Ectodermal cell (in vitro differentiated cells): Measurements from ENCODE around the gene TSG101.

Experiments
- H3K27ac ChIP-seq: 2 replicates; pipeline ENCODE4 v1.7.0; 2013; ENCODE audit warnings: mild to moderate bottlenecking, low read depth, low read length; ENCODE audit not compliant: insufficient read depth, poor library complexity, severe bottlenecking
- H3K27me3 ChIP-seq: 2 replicates; pipeline ENCODE4 v1.7.0; 2013; ENCODE audit warnings: mild to moderate bottlenecking, low read length; ENCODE audit not compliant: insufficient read depth, control insufficient read depth, poor library complexity, severe bottlenecking
- H3K36me3 ChIP-seq: one replicate; pipeline ENCODE4 v1.7.0; 2013; ENCODE audit warnings: low read length; ENCODE audit not compliant: control insufficient read depth, insufficient read depth
- H3K4me1 ChIP-seq: one replicate; pipeline ENCODE4 v1.7.0; 2013; ENCODE audit warnings: low read length; ENCODE audit not compliant: control insufficient read depth, insufficient read depth
- H3K4me3 ChIP-seq: 2 replicates; pipeline ENCODE4 v1.7.0; 2013; ENCODE audit warnings: low read depth, low read length, control low read depth; ENCODE audit not compliant: insufficient read depth
- H3K9me3 ChIP-seq: 2 replicates; pipeline ENCODE4 v1.7.0; 2013; ENCODE audit warnings: mild to moderate bottlenecking, low read length, moderate library complexity; ENCODE audit not compliant: control insufficient read depth
- WGBS, 2 experiments: methylation state at CpG; one replicate each; pipeline ENCODE4 v1.1.7; 2013; ENCODE audit warnings: missing lambda C conversion rate in 2 of 2; 5-methylcytosine and 5-hydroxymethylcytosine counted together

TSG101 gene

GRCh38 chr11:18495271-18495670 lies 31.5 kb downstream of the TSG101 start:
- H3K36me3 ChIP-seq: peaks cover 16% of the 10 kb centered on the region
- no peak overlapping the region for H3K27ac ChIP-seq
- H3K4me1 ChIP-seq: no peaks in the 10 kb centered on the region
- no peaks in the 10 kb centered on the region for H3K27me3 ChIP-seq
- H3K9me3 ChIP-seq: no peaks in the 10 kb centered on the region
- H3K4me3 ChIP-seq: no peak overlapping the region

- H3K4me1 ChIP-seq: no peaks in the 10 kb centered on the region
- H3K9me3 ChIP-seq: no peaks in the 10 kb centered on the region
- no peaks in the 10 kb centered on the region for H3K27me3 ChIP-seq
- WGBS, 2 experiments: 84 to 86% methylated on average over 3 to 4 of the region's 4 CpGs
- H3K36me3 ChIP-seq: peaks cover 19% of the 10 kb centered on the region
- no peak overlapping the region for H3K27ac ChIP-seq
- no peak overlapping the region for H3K4me3 ChIP-seq
These were observed 33.4 kb downstream of the TSG101 start for GRCh38 chr11:18493310-18493709.

- H3K4me1 ChIP-seq: no peaks in the 10 kb centered on the region
- H3K36me3 ChIP-seq: peaks cover 19% of the 10 kb centered on the region
- H3K27me3 ChIP-seq: no peaks in the 10 kb centered on the region
- H3K27ac ChIP-seq: no peak overlapping the region
- no peaks in the 10 kb centered on the region for H3K9me3 ChIP-seq
- no peak overlapping the region for H3K4me3 ChIP-seq
These were observed 33.9 kb downstream of the TSG101 start for GRCh38 chr11:18492888-18493287.

GRCh38 chr11:18491924-18492323 lies 34.8 kb downstream of the TSG101 start:
- Histone ChIP-seq H3K27ac (no peak overlapping the region), H3K27me3 (no peaks in the 10 kb centered on the region), H3K9me3 (no peaks in the 10 kb centered on the region), H3K36me3 (peaks cover 19% of the 10 kb centered on the region), H3K4me1 (no peaks in the 10 kb centered on the region), H3K4me3 (no peak overlapping the region)
- WGBS, 2 experiments: 95% methylated on average over 2 of the region's 2 CpGs; no CpG with 5 or more reads in 1 of the 2 experiments

- no peak overlapping the region for H3K27ac ChIP-seq
- WGBS, 2 experiments: 95 to 97% methylated on average over 15 of the region's 15 CpGs
- no peak overlapping the region for H3K4me3 ChIP-seq
- no peaks in the 10 kb centered on the region for H3K27me3 ChIP-seq
- H3K4me1 ChIP-seq: no peaks in the 10 kb centered on the region
- peaks cover 23% of the 10 kb centered on the region for H3K36me3 ChIP-seq
- H3K9me3 ChIP-seq: no peaks in the 10 kb centered on the region
These were observed 35.8 kb downstream of the TSG101 start for GRCh38 chr11:18490736-18491485.

GRCh38 chr11:18490319-18490718 lies 36.4 kb downstream of the TSG101 start:
- Histone ChIP-seq H3K27me3 (no peaks in the 10 kb centered on the region), H3K36me3 (peaks cover 23% of the 10 kb centered on the region), H3K4me1 (no peaks in the 10 kb centered on the region), H3K9me3 (no peaks in the 10 kb centered on the region), H3K4me3 (no peak overlapping the region), H3K27ac (no peak overlapping the region)
- 80 to 89% methylated on average over 1 of the region's 1 CpG for WGBS, 2 experiments

- Histone ChIP-seq H3K4me1 (no peaks in the 10 kb centered on the region), H3K9me3 (no peaks in the 10 kb centered on the region), H3K36me3 (peaks cover 30% of the 10 kb centered on the region), H3K4me3 (no peak overlapping the region), H3K27ac (no peak overlapping the region), H3K27me3 (no peaks in the 10 kb centered on the region)
- WGBS, 2 experiments: 93 to 95% methylated on average over 8 of the region's 8 CpGs
These were observed 40.7 kb downstream of the TSG101 start for GRCh38 chr11:18485913-18486528.

GRCh38 chr11:18479063-18479462 lies 47.7 kb downstream of the TSG101 start:
- Histone ChIP-seq H3K4me3 (no peak overlapping the region), H3K36me3 (peaks cover 42% of the 10 kb centered on the region), H3K27ac (no peak overlapping the region), H3K27me3 (no peaks in the 10 kb centered on the region), H3K9me3 (no peaks in the 10 kb centered on the region), H3K4me1 (no peaks in the 10 kb centered on the region)
- WGBS, 2 experiments: 99 to 100% methylated on average over 4 of the region's 4 CpGs

GRCh38 chr11:18472587-18472986 lies 54.2 kb downstream of the TSG101 start:
- no peak overlapping the region for H3K4me3 ChIP-seq
- no peaks in the 10 kb centered on the region for H3K36me3 ChIP-seq
- no peaks in the 10 kb centered on the region for H3K9me3 ChIP-seq
- H3K4me1 ChIP-seq: no peaks in the 10 kb centered on the region
- no peak overlapping the region for H3K27ac ChIP-seq
- H3K27me3 ChIP-seq: no peaks in the 10 kb centered on the region

- H3K4me3 ChIP-seq: no peak overlapping the region
- no peaks in the 10 kb centered on the region for H3K9me3 ChIP-seq
- WGBS, 2 experiments: 91 to 93% methylated on average over 2 to 3 of the region's 3 CpGs
- no peaks in the 10 kb centered on the region for H3K36me3 ChIP-seq
- no peaks in the 10 kb centered on the region for H3K4me1 ChIP-seq
- H3K27me3 ChIP-seq: no peaks in the 10 kb centered on the region
- no peak overlapping the region for H3K27ac ChIP-seq
These were observed 54.7 kb downstream of the TSG101 start for GRCh38 chr11:18471995-18472394.
